Left forelimb (tissue), 1 donor: ENCODE measurements around the gene CAVIN4.

Experiments used
- DNase-seq: peaks from one replicate; pipeline ENCODE4 v3.0.0-alpha.2; 2018; ENCODE audit warnings: low spot score

The CAVIN4 gene

GRCh38 chr9:100590481-100590880 is 12.6 kb downstream of the CAVIN4 start:
- DNase-seq: no peak

GRCh38 chr9:100591139-100591538 is 13.3 kb downstream of the CAVIN4 start:
- DNase-seq: no peak

GRCh38 chr9:100591639-100592412 is 13.9 kb downstream of the CAVIN4 start:
- DNase-seq: no peak

- DNase-seq: no peak
Observed at GRCh38 chr9:100595391-100596199, 17.7 kb downstream of the CAVIN4 start.

- no peak for DNase-seq
Observed at GRCh38 chr9:100597236-100597635, 19.4 kb downstream of the CAVIN4 start.

GRCh38 chr9:100598641-100599145 is 20.8 kb downstream of the CAVIN4 start:
- peak; percentile 87 for DNase-seq

- DNase-seq: no peak
Observed at GRCh38 chr9:100600521-100601079, 22.7 kb downstream of the CAVIN4 start.

GRCh38 chr9:100601216-100601615 is 23.3 kb downstream of the CAVIN4 start:
- DNase-seq: no peak

- no peak for DNase-seq
Observed at GRCh38 chr9:100602342-100602801, 24.5 kb downstream of the CAVIN4 start.

- no peak for DNase-seq
Observed at GRCh38 chr9:100605405-100605804, 27.5 kb downstream of the CAVIN4 start.

GRCh38 chr9:100619194-100619593 is 41.3 kb downstream of the CAVIN4 start:
- no peak for DNase-seq

GRCh38 chr9:100619665-100620064 is 41.8 kb downstream of the CAVIN4 start:
- DNase-seq: no peak

GRCh38 chr9:100623969-100624368 is 46.1 kb downstream of the CAVIN4 start:
- DNase-seq: no peak

- no peak for DNase-seq
Observed at GRCh38 chr9:100626949-100627348, 49.1 kb downstream of the CAVIN4 start.

- no peak for DNase-seq
Observed at GRCh38 chr9:100637787-100638186, 59.9 kb downstream of the CAVIN4 start.
